SHP77 treated with DMSO at 0.1 percent for 48 hours (cell line): ENCODE measurements around the gene TAF4.

Source experiments
- DNase-seq: peaks from one replicate; lab custom pipeline; 2025; lab: John Stamatoyannopoulos, UW

TAF4 gene

GRCh38 chr20:61941721-61942405 lies 123.8 kb downstream of the TAF4 start:
- DNase-seq: no peak

GRCh38 chr20:61940976-61941720 lies 124.5 kb downstream of the TAF4 start:
- no peak for DNase-seq

- no peak for DNase-seq
These were observed 125.2 kb downstream of the TAF4 start for GRCh38 chr20:61940491-61940890.

- DNase-seq: no peak
These were observed 125.9 kb downstream of the TAF4 start for GRCh38 chr20:61939691-61940360.

DNA sequence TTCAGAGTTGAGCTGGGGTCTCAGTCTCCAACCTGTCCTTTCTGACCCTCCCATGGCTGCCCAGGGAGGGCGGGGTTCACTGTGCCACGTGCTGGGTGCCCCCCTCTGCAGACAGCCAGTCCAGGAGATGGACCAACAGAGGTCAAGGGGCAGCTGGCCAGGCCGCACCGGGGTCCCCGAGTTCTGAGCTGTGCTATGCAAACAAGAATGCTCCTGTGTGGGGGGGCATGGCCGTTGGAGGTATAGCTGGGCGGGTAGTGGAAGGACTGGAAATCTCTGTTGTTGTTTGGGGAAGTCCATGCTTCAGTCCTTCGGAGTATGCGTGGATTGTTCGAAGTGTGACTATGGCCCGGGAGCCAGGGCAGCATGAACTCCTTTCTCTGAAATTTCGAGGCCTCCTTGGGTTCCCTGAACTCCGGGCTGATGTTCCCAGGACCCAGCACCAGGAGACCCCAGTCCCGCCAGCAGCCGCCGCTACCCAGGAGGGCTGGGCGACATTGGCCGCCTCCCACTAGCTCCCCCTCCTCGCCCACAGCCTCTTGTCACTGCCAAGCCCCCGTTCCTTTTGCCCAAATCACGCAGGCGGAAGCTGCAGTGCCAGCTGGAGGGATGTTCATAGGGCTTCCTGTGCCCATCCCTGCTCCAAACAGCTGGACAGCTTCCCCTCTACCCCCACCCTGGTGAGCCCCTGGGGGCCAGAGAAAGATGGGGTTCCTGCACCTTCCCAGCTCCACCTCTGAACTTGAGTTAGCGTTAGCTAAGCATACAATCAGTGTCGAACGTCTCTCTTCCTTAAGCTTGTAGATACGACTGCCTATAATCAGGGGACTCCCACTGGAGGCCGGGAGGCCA lies 126.6 kb downstream of the TAF4 start:
- DNase-seq: no peak

GRCh38 chr20:61937963-61938838 lies 127.5 kb downstream of the TAF4 start:
- DNase-seq: no peak

DNA sequence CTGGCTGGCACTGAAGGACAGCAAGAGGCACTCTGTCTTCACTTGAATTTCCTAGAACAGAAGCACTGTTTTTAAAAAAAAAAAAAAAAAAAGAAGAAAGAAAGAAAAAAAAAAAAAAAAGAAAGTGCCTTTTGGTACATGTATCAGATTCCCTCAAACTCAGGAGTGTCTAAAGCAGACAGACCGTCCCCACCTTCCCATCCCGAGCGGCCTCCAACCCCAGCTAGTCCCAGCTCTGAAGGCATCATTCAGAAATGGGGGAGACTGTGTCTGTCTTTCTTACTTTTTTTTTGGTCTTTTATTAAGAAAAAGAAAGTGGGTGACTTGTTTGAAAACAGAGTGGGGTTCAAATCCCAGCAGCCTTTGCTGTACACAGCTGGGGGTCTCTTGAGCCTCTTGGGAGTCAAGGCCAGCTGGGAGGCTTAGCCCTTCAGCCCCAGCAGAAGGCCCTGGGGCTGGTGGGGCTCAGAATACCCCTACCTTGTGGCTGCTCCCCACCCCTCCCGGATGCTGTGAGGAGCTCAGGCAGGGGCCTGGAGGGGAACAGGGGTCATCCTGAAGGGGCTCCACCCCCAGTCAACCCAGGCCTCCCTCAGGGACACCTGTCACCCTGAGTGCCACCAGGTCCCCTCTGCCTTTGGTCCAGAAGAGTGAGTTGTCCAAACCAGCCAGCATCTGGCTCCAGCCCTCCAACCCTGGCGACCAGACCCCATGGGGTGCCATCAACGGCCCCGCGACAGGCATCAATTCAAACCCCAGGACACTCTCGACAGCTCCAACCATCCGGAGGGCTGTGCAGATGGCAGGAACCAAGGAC lies 128.3 kb downstream of the TAF4 start:
- no peak for DNase-seq

- DNase-seq: no peak
These were observed 129.0 kb downstream of the TAF4 start for GRCh38 chr20:61936701-61937131.

GRCh38 chr20:61935926-61936700 lies 129.6 kb downstream of the TAF4 start:
- DNase-seq: no peak

- DNase-seq: no peak
These were observed 130.8 kb downstream of the TAF4 start for GRCh38 chr20:61934716-61935530.

DNA sequence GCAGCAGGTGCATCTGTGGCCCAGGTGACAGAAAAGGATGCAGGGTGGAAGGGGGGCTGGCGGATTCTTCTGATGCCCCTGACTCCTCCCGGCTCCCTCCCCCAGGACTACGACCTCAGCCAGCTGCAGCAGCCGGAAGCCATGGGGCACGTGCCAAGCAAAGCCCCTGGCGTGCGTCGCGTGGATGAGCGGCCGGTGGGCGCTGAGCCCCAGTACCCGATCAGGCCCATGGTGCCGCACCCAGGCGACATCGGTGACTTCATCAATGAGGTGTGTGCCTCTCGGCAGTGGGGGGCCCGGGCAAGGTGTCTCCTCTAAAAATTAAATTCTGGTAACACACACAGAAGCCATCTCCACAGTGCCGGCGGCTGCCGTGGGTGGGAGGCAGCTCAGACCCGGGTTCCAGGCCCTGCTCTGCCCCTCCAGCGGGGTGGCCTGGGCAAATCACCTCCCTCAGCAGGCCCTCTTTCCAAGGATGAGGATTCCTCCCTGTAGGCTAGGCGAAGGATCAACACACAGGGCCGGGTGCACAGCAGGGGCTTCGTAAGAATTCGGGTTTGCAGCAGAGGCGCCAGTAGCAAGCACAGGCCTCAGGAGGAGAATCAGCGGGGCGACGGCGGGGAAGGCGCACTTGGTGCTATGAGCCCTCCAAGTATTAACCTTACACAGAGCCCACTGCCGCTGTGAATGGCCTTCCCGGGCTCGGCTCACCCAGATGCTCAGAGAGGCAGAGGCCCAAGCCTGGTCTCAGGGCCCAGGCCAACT lies 131.5 kb downstream of the TAF4 start:
- DNase-seq: no peak

GRCh38 chr20:61933481-61933950 lies 132.2 kb downstream of the TAF4 start:
- no peak for DNase-seq

GRCh38 chr20:61932711-61933480 lies 132.8 kb downstream of the TAF4 start:
- no peak for DNase-seq

DNA sequence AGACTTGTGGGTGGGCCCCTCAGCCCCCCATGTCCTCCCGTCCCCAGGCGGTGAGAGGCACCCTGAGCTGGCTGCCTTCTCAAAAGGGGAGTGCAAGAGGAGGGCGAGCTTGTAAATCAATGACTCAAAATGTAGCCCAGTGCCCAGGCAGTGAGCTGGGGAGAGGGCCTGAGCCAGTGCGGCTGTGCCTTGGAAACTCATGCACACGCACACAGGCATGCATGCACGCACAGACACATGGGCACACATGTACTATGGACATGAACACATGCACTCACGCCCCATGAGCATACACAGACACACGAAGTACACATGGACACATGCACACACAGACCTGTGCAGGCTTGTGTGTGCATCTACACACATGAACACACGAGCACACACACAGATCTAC lies 133.5 kb downstream of the TAF4 start:
- no peak for DNase-seq

- no peak for DNase-seq
These were observed 134.0 kb downstream of the TAF4 start for GRCh38 chr20:61931476-61932198.

- DNase-seq: no peak
These were observed 134.8 kb downstream of the TAF4 start for GRCh38 chr20:61930776-61931475.
